OCI-LY7 (cell line): ENCODE measurements around the gene RSPH9. TPM values are rescaled to one million over a fixed set of nuclear protein-coding genes. Genes with fewer than 3 reads are reported as not detected.

Source experiments
- Bru-seq: library from RNA; stranded (reverse); fragments of 400-500 nt; gene quantifications from one replicate; lab custom pipeline; 2021; lab: Mats Ljungman, UMichigan
- BruChase-seq, 2 experiments: library from RNA; stranded (reverse); fragments of 400-500 nt; gene quantifications; one replicate each; lab custom pipeline; 2021; lab: Mats Ljungman, UMichigan
- BruUV-seq: library from RNA; stranded (reverse); fragments of 400-500 nt; replicated peaks from 2 replicates; lab custom pipeline; 2021; lab: Mats Ljungman, UMichigan
- CTCF ChIA-PET: fragments of 300-600 bp; sonication (Branson Sonifier 250); formaldehyde crosslinking; loops from one replicate; lab custom pipeline; 2022; ENCODE audit warnings: antibody characterized with exemption; ENCODE audit not compliant: unreplicated experiment; lab: Charles Lee
- POLR2A ChIA-PET: fragments of 300-600 bp; sonication (Branson Sonifier 250); formaldehyde crosslinking; loops from one replicate; lab custom pipeline; 2022; ENCODE audit warnings: antibody characterized with exemption; lab: Charles Lee
- DNase-seq: peaks from one replicate; pipeline ENCODE4 v3.0.0-alpha.2; 2015; ENCODE audit warnings: low spot score
- H2AFZ ChIP-seq: fragments of 200-600 bp; sonication (generic), shearing (Covaris generic); 2 replicates; pipeline ENCODE4 v1.6.1; 2014; ENCODE audit warnings: mild to moderate bottlenecking, antibody characterized with exemption, low read length, moderate library complexity
- H3K27ac ChIP-seq: fragments of 200-600 bp; sonication (generic); 2 replicates; pipeline ENCODE4 v1.5.1; 2014; ENCODE audit warnings: mixed run types, low read depth, mild to moderate bottlenecking, moderate library complexity, low read length, inconsistent platforms; ENCODE audit not compliant: poor library complexity, severe bottlenecking
- H3K36me3 ChIP-seq: fragments of 200-600 bp; sonication (generic); 2 replicates; pipeline ENCODE4 v1.6.1; 2014; ENCODE audit warnings: mild to moderate bottlenecking, antibody characterized with exemption, low read length, moderate library complexity, mixed read lengths; ENCODE audit not compliant: insufficient read depth
- H3K4me1 ChIP-seq: fragments of 200-600 bp; sonication (generic); 2 replicates; pipeline ENCODE4 v1.5.1; 2014; ENCODE audit warnings: mild to moderate bottlenecking, low read length; ENCODE audit not compliant: insufficient read depth, poor library complexity, severe bottlenecking
- H3K4me2 ChIP-seq: fragments of 200-600 bp; sonication (generic); 2 replicates; pipeline ENCODE4 v1.6.1; 2014; ENCODE audit warnings: mild to moderate bottlenecking, low read length
- H3K4me3 ChIP-seq: fragments of 200-600 bp; sonication (generic); 2 replicates; pipeline ENCODE4 v1.5.1; 2014; ENCODE audit warnings: mild to moderate bottlenecking, low read depth, low read length; ENCODE audit not compliant: poor library complexity, severe bottlenecking
- H3K79me2 ChIP-seq: fragments of 200-600 bp; sonication (generic); 2 replicates; pipeline ENCODE4 v1.6.1; 2016; ENCODE audit warnings: low read depth, mild to moderate bottlenecking, low read length, moderate library complexity, mixed read lengths; ENCODE audit not compliant: insufficient read depth
- H3K9me2 ChIP-seq: fragments of 200-600 bp; sonication (generic); 2 replicates; pipeline ENCODE4 v1.6.1; 2016; ENCODE audit warnings: mild to moderate bottlenecking, low read length, mixed read lengths; ENCODE audit not compliant: insufficient read depth
- H3K9me3 ChIP-seq: fragments of 200-600 bp; sonication (generic); 2 replicates; pipeline ENCODE4 v1.6.1; 2014; ENCODE audit warnings: mild to moderate bottlenecking, mixed run types, low read length, mixed read lengths
- H4K20me1 ChIP-seq: fragments of 200-600 bp; sonication (generic); 2 replicates; pipeline ENCODE4 v1.6.1; 2014; ENCODE audit warnings: mild to moderate bottlenecking, antibody characterized with exemption, low read length, moderate library complexity, mixed read lengths; ENCODE audit not compliant: insufficient read depth
- EZH2phosphoT487 ChIP-seq: fragments of 200-600 bp; sonication (generic); IDR thresholded peaks from 2 replicates; pipeline ENCODE4 v1.6.1; 2018; ENCODE audit warnings: low read depth, borderline replicate concordance, mild to moderate bottlenecking, mixed run types, antibody characterized with exemption, low read length, moderate library complexity, mixed read lengths
- intact Hi-C: fragments of 100-400 bp; cut with micrococcal nuclease; formaldehyde crosslinking; loops from one replicate; pipeline ENCODE4 v1.10.0; 2022; ENCODE audit not compliant: unreplicated experiment
- long read RNA-seq: library from polyadenylated mRNA; stranded (forward); transcript quantifications from one replicate; pipeline ENCODE4 v2.0.0, GENCODE V29; 2022
- total RNA-seq, 2 experiments: library from RNA; depleted of rRNA in 1 of 2; stranded (reverse); fragments of >200 nt in 1 of 2; shearing (Covaris generic) in 1 of 2; gene quantifications; 2 replicates each; pipeline ENCODE4 v1.2.3, GENCODE V29; 2014 to 2022
- TF ChIP-seq, protein P1 (sequence below): fragments of 200-600 bp; sonication (generic); conservative IDR thresholded peaks from 2 replicates; pipeline ENCODE4 v1.5.1; 2014; ENCODE audit warnings: mild to moderate bottlenecking, antibody characterized with exemption, low read length, moderate library complexity, mixed read lengths

Gene RSPH9, protein sequence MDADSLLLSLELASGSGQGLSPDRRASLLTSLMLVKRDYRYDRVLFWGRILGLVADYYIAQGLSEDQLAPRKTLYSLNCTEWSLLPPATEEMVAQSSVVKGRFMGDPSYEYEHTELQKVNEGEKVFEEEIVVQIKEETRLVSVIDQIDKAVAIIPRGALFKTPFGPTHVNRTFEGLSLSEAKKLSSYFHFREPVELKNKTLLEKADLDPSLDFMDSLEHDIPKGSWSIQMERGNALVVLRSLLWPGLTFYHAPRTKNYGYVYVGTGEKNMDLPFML
- 0.28 TPM in 1 of 2 replicates, not detected in the other for total RNA-seq (2014; rRNA removed; shearing (Covaris generic))
- total RNA-seq (2022) = not detected in 2 replicates
- percentile 20 among the genes with signal in this experiment for Bru-seq, nascent RNA
- BruChase-seq, experiment 1, labeled RNA remaining after a 6-hour chase = percentile 31 among the genes with signal in this experiment
- BruChase-seq, experiment 2, labeled RNA remaining after a 2-hour chase = percentile 32 among the genes with signal in this experiment
- long read RNA-seq = 0 reads

DNA sequence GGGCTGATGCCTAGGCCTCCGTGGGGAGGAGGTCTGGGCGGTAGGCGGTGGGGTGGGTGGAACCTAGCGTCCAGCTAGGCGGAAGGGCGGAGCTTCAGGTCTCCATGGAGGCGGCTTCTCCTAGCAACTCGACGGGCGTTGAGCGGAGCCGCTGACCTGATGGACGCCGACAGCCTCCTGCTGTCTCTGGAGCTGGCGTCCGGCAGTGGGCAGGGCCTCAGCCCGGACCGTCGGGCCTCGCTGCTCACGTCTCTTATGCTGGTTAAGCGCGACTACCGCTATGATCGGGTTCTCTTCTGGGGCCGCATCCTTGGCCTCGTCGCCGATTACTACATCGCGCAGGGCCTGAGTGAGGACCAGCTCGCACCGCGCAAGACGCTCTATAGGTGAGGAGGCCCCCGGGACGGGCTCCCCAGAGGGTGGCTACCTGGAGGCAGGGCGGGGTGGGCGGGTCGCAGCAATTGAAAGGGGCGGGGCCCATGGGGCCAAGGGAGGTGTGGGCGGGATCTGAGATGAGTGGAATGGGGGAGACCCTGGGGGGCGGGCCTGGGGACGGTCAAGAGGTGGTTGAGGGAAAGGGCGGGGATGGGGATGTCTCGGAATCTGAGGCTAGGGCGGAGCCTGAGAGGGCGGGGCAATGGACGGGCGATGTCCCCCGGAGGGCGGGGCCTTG is at the start of gene RSPH9:
Gene RSPH9, plus strand, starts transcription at position 97 of the 673 bp plus-strand sequence. Its CDS starts 63 bp downstream, at position 160.
- H3K9me2 ChIP-seq = no peaks in the 10 kb centered on the region
- TF ChIP-seq, protein P1, sequence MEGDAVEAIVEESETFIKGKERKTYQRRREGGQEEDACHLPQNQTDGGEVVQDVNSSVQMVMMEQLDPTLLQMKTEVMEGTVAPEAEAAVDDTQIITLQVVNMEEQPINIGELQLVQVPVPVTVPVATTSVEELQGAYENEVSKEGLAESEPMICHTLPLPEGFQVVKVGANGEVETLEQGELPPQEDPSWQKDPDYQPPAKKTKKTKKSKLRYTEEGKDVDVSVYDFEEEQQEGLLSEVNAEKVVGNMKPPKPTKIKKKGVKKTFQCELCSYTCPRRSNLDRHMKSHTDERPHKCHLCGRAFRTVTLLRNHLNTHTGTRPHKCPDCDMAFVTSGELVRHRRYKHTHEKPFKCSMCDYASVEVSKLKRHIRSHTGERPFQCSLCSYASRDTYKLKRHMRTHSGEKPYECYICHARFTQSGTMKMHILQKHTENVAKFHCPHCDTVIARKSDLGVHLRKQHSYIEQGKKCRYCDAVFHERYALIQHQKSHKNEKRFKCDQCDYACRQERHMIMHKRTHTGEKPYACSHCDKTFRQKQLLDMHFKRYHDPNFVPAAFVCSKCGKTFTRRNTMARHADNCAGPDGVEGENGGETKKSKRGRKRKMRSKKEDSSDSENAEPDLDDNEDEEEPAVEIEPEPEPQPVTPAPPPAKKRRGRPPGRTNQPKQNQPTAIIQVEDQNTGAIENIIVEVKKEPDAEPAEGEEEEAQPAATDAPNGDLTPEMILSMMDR = no peak
- no peak for TF ChIP-seq EZH2phosphoT487
- H3K4me2 ChIP-seq = peak within 1 kb of the TSS; percentile 23; the same call in 1 of the 2 replicates
- intact Hi-C loops = no loop called here
- ChIA-PET CTCF (no interaction called here), POLR2A (interaction anchor here (0.7 to 1.0 kb wide), 2 partner anchors 16 to 951 kb away, joined by 3 to 4 read pairs; partner anchors contain the start of gene GTPBP2)
- H4K20me1 ChIP-seq = no peaks in the 10 kb centered on the region
- H2AFZ ChIP-seq = no peak within 1 kb of the TSS
- no peak within 1 kb of the TSS for H3K27ac ChIP-seq
- no peaks in the 10 kb centered on the region for H3K9me3 ChIP-seq
- no TSS peak for BruUV-seq
- H3K79me2 ChIP-seq = peaks cover 12% of the 10 kb centered on the region
- no peak within 1 kb of the TSS for H3K4me3 ChIP-seq
- DNase-seq = no peak
- no peaks in the 10 kb centered on the region for H3K4me1 ChIP-seq
- peaks cover 30% of the 10 kb centered on the region for H3K36me3 ChIP-seq

- TF ChIP-seq, protein P1 = no peak
- no peak for TF ChIP-seq EZH2phosphoT487
- no peak for DNase-seq
- Histone ChIP-seq H2AFZ (no peak overlapping the region), H3K9me3 (no peaks in the 10 kb centered on the region), H3K27ac (no peak overlapping the region), H4K20me1 (no peaks in the 10 kb centered on the region), H3K79me2 (no peaks in the 10 kb centered on the region), H3K4me3 (no peak overlapping the region), H3K9me2 (no peaks in the 10 kb centered on the region), H3K4me1 (no peaks in the 10 kb centered on the region), H3K36me3 (peaks cover 90% of the 10 kb centered on the region), H3K4me2 (no peak overlapping the region)
- CTCF ChIA-PET = no interaction called here
- BruUV-seq = no TSS peak
- POLR2A ChIA-PET = interaction anchor here (1.0 to 1.7 kb wide), 2 partner anchors 17 to 30 kb away, joined by 3 read pairs; no protein-coding TSS in a partner anchor
- intact Hi-C loops = loop anchor here (10.0 kb wide), 1 partner anchor 56 kb away; no protein-coding TSS in a partner anchor
Observed at GRCh38 chr6:43600595-43600994, 44.2 kb upstream of the RSPH9 start.
